HepG2 (cell line): ENCODE data around the gene CHD2. TPM values are rescaled to one million over a fixed set of nuclear protein-coding genes. Genes with fewer than 3 reads are reported as not detected.

Experiments
- BORCS8-MEF2B ChIP-seq: sonication (generic); formaldehyde crosslinking; IDR thresholded peaks from 2 replicates; pipeline ENCODE4 v1.8.0; 2022; ENCODE audit warnings: mild to moderate bottlenecking, missing genetic modification reagents
- EP300 ChIP-seq, 3 experiments: sonication (generic) in 1 of 3; formaldehyde crosslinking in 1 of 3; IDR thresholded peaks; 2 replicates each; pipeline versions ENCODE4 v1.5.1 to v1.6.1; 2011 to 2020; ENCODE audit warnings: low read depth in 2 of 3, low read length in 2 of 3, borderline replicate concordance in 1 of 3, improper control_type of control experiment in 1 of 3, mild to moderate bottlenecking in 1 of 3, missing genetic modification reagents in 1 of 3, moderate library complexity in 1 of 3
- FOXK1 ChIP-seq: sonication (generic); formaldehyde crosslinking; IDR thresholded peaks from 2 replicates; pipeline ENCODE4 v1.4.0; 2020; ENCODE audit warnings: low read depth, missing genetic modification reagents, borderline replicate concordance
- MIER3 ChIP-seq: IDR thresholded peaks from 2 replicates; pipeline ENCODE4 v1.6.1; 2016; ENCODE audit warnings: missing compliant biosample characterization, borderline replicate concordance
- NFATC3 ChIP-seq: sonication (generic); formaldehyde crosslinking; IDR thresholded peaks from 2 replicates; pipeline ENCODE4 v1.5.1; 2020; ENCODE audit warnings: mild to moderate bottlenecking, missing genetic modification reagents
- ONECUT2 ChIP-seq: sonication (generic); formaldehyde crosslinking; IDR thresholded peaks from 2 replicates; pipeline ENCODE4 v1.4.0; 2020; ENCODE audit warnings: missing genetic modification reagents
- ZNF232 ChIP-seq: sonication (generic); formaldehyde crosslinking; IDR thresholded peaks from 2 replicates; pipeline ENCODE4 v1.4.0; 2020; ENCODE audit warnings: missing genetic modification reagents, borderline replicate concordance
- ZNF543 ChIP-seq: sonication (generic); formaldehyde crosslinking; IDR thresholded peaks from 2 replicates; pipeline ENCODE4 v1.4.0; 2020; ENCODE audit warnings: mild to moderate bottlenecking, missing genetic modification reagents
- ZNF773 ChIP-seq: sonication (generic); formaldehyde crosslinking; IDR thresholded peaks from 2 replicates; pipeline ENCODE4 v1.4.0; 2020; ENCODE audit warnings: missing genetic modification reagents, borderline replicate concordance
- polyA plus RNA-seq, 8 experiments: library from polyadenylated mRNA; depleted of rRNA in 3 of 8; stranded (reverse) in 7 of 8; unstranded in 1 of 8; fragments of >200 nt; fragmentation: Illumina TruSeq in 4 of 8; extraction: Trizol in 4 of 8; gene quantifications; 2 replicates each; pipeline versions ENCODE4 v1.2.1 to v1.2.3, GENCODE V29; 2011 to 2016; ENCODE audit warnings: low read depth in 4 of 8, missing spikeins in 1 of 8, mixed read lengths in 1 of 8; ENCODE audit not compliant: insufficient read depth in 1 of 8
- total RNA-seq, 5 experiments: library from RNA; depleted of rRNA; stranded (reverse); fragments of >200 nt; fragmentation: Illumina TruSeq; extraction: Trizol; gene quantifications; 2 replicates each; pipeline ENCODE4 v1.2.3, GENCODE V29; 2016; ENCODE audit warnings: low read depth in 1 of 5
- TF ChIP-seq, protein P1 (sequence below): IDR thresholded peaks from 2 replicates; pipeline ENCODE4 v1.6.1; 2016; ENCODE audit warnings: missing compliant biosample characterization, missing genetic modification reagents, borderline replicate concordance
- TF ChIP-seq, protein P2 (sequence below): IDR thresholded peaks from 2 replicates; pipeline ENCODE4 v1.6.1; 2012; ENCODE audit warnings: low read length, improper control_type of control experiment
- TF ChIP-seq, protein P3 (sequence below): sonication (generic); formaldehyde crosslinking; IDR thresholded peaks from 2 replicates; pipeline ENCODE4 v1.5.0; 2020; ENCODE audit warnings: missing genetic modification reagents
- TF ChIP-seq, protein P4 (sequence below): sonication (generic); formaldehyde crosslinking; IDR thresholded peaks from 2 replicates; pipeline ENCODE4 v1.9.0; 2021; ENCODE audit warnings: missing genetic modification reagents, borderline replicate concordance
- TF ChIP-seq, protein P5 (sequence below): sonication (generic); formaldehyde crosslinking; conservative IDR thresholded peaks from 2 replicates; pipeline ENCODE4 v1.4.0; 2020; ENCODE audit warnings: missing genetic modification reagents

Gene CHD2
- total and polyA plus RNA-seq, 2 of the 13 experiments (the other 11 are each of a cell fraction or from before 2014, with no cell fraction given), result 54.0 to 54.1 TPM

DNA sequence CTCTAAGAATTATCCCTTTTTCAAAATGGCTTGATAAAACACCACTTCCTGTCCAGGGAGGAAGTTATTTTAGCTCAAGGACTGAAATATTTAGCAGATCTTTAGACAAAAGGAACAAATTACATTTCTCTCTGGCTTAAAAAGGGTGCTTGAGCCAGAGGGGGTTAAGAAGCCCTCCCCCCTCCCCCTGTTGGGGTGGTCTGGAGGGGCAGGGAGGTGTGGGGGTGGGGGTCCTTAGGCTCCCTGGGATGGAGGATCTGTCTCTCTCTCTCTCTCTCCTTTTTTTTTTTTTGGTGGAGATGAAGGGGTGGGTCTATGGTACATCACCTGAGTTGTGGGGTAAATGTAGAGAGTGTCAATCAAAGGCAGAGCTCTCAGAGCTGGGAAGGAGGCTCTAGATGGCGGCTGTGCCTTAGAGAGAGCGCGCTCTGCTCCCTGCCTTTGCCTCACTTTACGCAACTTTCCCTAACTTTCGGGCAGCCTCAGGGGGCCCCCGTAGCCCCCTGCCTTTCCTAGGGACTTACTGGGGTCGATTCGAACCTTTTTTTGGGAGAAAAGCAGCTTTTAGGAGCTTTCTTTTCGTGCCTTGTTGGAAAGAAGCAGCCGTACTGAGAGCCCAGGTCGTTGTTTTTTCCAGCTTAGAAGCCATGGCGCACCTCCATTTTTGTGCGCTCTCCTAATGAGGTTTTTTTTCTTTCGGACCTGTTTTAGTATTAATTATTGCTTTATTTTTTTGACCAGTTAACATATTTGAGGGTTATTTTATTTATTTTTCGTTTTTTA is at the start of gene CHD2 (continued):
- TF ChIP-seq, protein P1, sequence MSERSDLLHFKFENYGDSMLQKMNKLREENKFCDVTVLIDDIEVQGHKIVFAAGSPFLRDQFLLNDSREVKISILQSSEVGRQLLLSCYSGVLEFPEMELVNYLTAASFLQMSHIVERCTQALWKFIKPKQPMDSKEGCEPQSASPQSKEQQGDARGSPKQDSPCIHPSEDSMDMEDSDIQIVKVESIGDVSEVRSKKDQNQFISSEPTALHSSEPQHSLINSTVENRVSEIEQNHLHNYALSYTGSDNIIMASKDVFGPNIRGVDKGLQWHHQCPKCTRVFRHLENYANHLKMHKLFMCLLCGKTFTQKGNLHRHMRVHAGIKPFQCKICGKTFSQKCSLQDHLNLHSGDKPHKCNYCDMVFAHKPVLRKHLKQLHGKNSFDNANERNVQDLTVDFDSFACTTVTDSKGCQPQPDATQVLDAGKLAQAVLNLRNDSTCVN (CRISPR knock-in tag), result 0 out of 2 replicates have a peak, but pooled peaks have one; percentile 51
- TF ChIP-seq, protein P2, sequence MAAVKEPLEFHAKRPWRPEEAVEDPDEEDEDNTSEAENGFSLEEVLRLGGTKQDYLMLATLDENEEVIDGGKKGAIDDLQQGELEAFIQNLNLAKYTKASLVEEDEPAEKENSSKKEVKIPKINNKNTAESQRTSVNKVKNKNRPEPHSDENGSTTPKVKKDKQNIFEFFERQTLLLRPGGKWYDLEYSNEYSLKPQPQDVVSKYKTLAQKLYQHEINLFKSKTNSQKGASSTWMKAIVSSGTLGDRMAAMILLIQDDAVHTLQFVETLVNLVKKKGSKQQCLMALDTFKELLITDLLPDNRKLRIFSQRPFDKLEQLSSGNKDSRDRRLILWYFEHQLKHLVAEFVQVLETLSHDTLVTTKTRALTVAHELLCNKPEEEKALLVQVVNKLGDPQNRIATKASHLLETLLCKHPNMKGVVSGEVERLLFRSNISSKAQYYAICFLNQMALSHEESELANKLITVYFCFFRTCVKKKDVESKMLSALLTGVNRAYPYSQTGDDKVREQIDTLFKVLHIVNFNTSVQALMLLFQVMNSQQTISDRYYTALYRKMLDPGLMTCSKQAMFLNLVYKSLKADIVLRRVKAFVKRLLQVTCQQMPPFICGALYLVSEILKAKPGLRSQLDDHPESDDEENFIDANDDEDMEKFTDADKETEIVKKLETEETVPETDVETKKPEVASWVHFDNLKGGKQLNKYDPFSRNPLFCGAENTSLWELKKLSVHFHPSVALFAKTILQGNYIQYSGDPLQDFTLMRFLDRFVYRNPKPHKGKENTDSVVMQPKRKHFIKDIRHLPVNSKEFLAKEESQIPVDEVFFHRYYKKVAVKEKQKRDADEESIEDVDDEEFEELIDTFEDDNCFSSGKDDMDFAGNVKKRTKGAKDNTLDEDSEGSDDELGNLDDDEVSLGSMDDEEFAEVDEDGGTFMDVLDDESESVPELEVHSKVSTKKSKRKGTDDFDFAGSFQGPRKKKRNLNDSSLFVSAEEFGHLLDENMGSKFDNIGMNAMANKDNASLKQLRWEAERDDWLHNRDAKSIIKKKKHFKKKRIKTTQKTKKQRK, result no peak
- TF ChIP-seq, protein P3, sequence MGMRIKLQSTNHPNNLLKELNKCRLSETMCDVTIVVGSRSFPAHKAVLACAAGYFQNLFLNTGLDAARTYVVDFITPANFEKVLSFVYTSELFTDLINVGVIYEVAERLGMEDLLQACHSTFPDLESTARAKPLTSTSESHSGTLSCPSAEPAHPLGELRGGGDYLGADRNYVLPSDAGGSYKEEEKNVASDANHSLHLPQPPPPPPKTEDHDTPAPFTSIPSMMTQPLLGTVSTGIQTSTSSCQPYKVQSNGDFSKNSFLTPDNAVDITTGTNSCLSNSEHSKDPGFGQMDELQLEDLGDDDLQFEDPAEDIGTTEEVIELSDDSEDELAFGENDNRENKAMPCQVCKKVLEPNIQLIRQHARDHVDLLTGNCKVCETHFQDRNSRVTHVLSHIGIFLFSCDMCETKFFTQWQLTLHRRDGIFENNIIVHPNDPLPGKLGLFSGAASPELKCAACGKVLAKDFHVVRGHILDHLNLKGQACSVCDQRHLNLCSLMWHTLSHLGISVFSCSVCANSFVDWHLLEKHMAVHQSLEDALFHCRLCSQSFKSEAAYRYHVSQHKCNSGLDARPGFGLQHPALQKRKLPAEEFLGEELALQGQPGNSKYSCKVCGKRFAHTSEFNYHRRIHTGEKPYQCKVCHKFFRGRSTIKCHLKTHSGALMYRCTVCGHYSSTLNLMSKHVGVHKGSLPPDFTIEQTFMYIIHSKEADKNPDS (CRISPR knock-in tag), result no peak
- TF ChIP-seq BORCS8-MEF2B (CRISPR knock-in tag), result peak; percentile 37; the same call in 1 of the 2 replicates
- no peak for TF ChIP-seq ONECUT2 (CRISPR knock-in tag)
- no peak for TF ChIP-seq EP300 (IDR thresholded peaks at IDR 0.05; ENCODE audit: low read depth in 2 of 2, low read length in 2 of 2)
- no peak for TF ChIP-seq EP300 (CRISPR knock-in tag; IDR thresholded peaks at IDR 0.05; ENCODE audit: borderline replicate concordance)
- TF ChIP-seq, protein P4, sequence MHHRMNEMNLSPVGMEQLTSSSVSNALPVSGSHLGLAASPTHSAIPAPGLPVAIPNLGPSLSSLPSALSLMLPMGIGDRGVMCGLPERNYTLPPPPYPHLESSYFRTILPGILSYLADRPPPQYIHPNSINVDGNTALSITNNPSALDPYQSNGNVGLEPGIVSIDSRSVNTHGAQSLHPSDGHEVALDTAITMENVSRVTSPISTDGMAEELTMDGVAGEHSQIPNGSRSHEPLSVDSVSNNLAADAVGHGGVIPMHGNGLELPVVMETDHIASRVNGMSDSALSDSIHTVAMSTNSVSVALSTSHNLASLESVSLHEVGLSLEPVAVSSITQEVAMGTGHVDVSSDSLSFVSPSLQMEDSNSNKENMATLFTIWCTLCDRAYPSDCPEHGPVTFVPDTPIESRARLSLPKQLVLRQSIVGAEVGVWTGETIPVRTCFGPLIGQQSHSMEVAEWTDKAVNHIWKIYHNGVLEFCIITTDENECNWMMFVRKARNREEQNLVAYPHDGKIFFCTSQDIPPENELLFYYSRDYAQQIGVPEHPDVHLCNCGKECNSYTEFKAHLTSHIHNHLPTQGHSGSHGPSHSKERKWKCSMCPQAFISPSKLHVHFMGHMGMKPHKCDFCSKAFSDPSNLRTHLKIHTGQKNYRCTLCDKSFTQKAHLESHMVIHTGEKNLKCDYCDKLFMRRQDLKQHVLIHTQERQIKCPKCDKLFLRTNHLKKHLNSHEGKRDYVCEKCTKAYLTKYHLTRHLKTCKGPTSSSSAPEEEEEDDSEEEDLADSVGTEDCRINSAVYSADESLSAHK (CRISPR knock-in tag), result no peak
- TF ChIP-seq ZNF773, result no peak
- TF ChIP-seq, protein P5, sequence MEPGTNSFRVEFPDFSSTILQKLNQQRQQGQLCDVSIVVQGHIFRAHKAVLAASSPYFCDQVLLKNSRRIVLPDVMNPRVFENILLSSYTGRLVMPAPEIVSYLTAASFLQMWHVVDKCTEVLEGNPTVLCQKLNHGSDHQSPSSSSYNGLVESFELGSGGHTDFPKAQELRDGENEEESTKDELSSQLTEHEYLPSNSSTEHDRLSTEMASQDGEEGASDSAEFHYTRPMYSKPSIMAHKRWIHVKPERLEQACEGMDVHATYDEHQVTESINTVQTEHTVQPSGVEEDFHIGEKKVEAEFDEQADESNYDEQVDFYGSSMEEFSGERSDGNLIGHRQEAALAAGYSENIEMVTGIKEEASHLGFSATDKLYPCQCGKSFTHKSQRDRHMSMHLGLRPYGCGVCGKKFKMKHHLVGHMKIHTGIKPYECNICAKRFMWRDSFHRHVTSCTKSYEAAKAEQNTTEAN (CRISPR knock-in tag), result no peak
- no peak for TF ChIP-seq NFATC3 (CRISPR knock-in tag)
- no peak for TF ChIP-seq FOXK1 (CRISPR knock-in tag)
- TF ChIP-seq MIER3 (CRISPR knock-in tag), result peak; percentile 36; the same call in 1 of the 2 replicates
- no peak; the same call in 1 of the 2 replicates for TF ChIP-seq ZNF232 (CRISPR knock-in tag)
- no peak for TF ChIP-seq ZNF543 (CRISPR knock-in tag)
